ENCODE results near the gene PLCL1. TPM values are rescaled to one million over a fixed set of nuclear protein-coding genes. Genes with fewer than 3 reads are reported as not detected.

PLCL1 gene
- total and polyA plus RNA-seq, 10 of the 15 experiments (the other 5 are each of a cell fraction or from before 2014, with no cell fraction given), result 0.03 to 1.5 (median 0.22) TPM

- TF ChIP-seq RELB (IDR thresholded peaks at IDR 0.05; ENCODE audit: low read depth) (0 out of 2 replicates have a peak, but pooled peaks have one; percentile 23), TCF3 (IDR thresholded peaks at IDR 0.05; ENCODE audit: borderline replicate concordance, insufficient read depth, low read depth, low read length) (no peak), DPF2 (IDR thresholded peaks at IDR 0.05) (peak; percentile 28; the same call in 1 of the 2 replicates), MAX (IDR thresholded peaks at IDR 0.05; ENCODE audit: low read depth, low read length) (no peak), FOXK2 (IDR thresholded peaks at IDR 0.05) (no peak), BMI1 (IDR thresholded peaks at IDR 0.05; ENCODE audit: borderline replicate concordance) (peak; percentile 35; the same call in 1 of the 2 replicates), NKRF (conservative IDR thresholded peaks at IDR 0.05) (no peak), IKZF1 (conservative IDR thresholded peaks at IDR 0.05) (0 out of 2 replicates have a peak, but pooled peaks have one; percentile 14), SPI1 (IDR thresholded peaks at IDR 0.05; ENCODE audit: borderline replicate concordance, insufficient read depth, low read depth, low read length) (peak; percentile 51; the same call in 1 of the 2 replicates), BRCA1 (IDR thresholded peaks at IDR 0.05; ENCODE audit: low read depth, low read length) (no peak), ZBED1 (IDR thresholded peaks at IDR 0.05; ENCODE audit: borderline replicate concordance) (no peak), NBN (IDR thresholded peaks at IDR 0.05) (0 out of 2 replicates have a peak, but pooled peaks have one; percentile 33), ZBTB33 (IDR thresholded peaks at IDR 0.05) (0 out of 2 replicates have a peak, but pooled peaks have one; percentile 7), ZNF687 (IDR thresholded peaks at IDR 0.05) (0 out of 2 replicates have a peak, but pooled peaks have one; percentile 56), RUNX3 (IDR thresholded peaks at IDR 0.05; ENCODE audit: low read length) (peak; percentile 35; the same call in 1 of the 2 replicates), SREBF1 (IDR thresholded peaks at IDR 0.05; ENCODE audit: low read length) (no peak), PKNOX1 (IDR thresholded peaks at IDR 0.05) (0 out of 2 replicates have a peak, but pooled peaks have one; percentile 11)
Observed at GRCh38 chr2:197992482-197993133, 188.2 kb downstream of the PLCL1 start (continued).
